HG02885 (cell line): Measurements from ENCODE around the gene USP30.

Experiments used
- ATAC-seq: cut with Tn5 transposase; IDR thresholded peaks from one replicate; pipeline ENCODE4 v1.9.1; 2021; ENCODE audit warnings: mild to moderate bottlenecking; ENCODE audit not compliant: unreplicated experiment, poor library complexity

USP30 gene

DNA sequence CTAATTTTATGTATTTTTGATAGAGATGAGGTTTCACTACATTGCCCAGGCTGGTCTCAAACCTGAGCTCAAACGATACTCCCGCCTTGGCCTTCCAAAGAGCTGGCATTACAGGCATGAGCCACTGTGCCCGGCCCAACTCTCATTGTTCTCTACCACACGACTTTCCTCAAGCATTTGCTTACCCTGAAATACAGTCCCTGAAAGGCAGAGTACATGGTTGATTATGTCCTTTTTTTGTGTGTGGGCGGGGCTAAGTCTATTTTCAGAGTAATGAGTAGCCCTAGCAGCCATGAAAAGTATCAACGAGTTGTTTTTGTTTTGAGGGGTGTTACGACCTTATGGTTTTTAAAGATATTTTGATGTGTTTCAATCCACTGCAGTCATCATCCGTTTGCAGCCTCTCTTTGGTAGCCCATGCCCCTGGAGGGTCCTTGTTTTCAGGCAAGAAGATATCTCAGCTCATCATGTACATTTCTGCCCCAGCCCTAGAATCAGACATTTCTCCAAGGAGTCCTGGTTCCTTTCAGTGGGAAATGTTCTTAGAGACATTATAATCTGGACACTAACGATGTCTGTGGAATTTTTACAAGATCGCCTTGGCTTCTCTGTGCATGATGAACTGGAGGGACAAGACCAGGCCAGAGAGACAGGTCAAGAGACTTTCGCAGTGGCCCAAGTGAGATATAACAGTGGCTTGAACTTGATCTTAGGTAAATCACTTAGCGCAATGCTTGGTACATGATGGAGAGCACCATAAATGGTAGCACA is 72.7 kb downstream of the USP30 start:
- no peak for ATAC-seq

DNA sequence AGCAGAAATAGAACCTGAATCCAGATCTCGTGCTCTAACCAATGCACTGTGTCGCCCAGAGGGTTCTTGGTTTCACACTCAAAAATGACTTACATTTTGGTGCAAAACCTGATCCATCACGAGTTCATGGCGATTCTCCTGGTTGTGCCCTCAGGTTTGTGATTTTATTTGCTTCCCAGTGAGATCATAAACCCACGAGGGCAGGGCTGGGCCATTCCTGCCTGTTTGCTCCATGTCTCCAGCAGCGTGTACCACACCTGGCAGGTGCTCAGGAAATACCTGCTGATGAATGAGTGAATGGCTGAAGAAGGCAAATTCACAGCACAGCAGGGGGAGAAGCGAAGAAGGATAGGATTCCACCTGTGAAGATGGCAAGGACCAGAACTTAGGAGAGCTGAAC is 73.4 kb downstream of the USP30 start:
- no peak for ATAC-seq

DNA sequence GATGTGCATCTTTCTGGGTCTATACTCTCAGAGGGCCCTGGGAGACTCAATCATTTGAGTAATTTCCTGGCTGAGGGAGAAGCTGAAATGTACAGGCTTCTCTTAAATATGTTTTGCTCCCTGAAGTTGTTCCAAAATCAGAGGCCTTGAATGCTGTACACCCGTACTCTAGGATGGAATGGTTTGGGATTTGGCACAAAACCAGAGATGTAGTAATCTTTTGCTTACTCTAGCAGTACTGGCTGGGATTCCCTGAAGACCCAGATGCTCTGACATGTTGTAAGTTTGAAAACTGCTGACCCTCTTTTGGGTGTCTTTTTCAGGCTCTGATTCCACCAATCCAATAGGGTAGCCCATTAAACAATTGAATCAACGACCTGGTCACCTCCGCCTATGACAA is 74.4 kb downstream of the USP30 start:
- no peak for ATAC-seq

DNA sequence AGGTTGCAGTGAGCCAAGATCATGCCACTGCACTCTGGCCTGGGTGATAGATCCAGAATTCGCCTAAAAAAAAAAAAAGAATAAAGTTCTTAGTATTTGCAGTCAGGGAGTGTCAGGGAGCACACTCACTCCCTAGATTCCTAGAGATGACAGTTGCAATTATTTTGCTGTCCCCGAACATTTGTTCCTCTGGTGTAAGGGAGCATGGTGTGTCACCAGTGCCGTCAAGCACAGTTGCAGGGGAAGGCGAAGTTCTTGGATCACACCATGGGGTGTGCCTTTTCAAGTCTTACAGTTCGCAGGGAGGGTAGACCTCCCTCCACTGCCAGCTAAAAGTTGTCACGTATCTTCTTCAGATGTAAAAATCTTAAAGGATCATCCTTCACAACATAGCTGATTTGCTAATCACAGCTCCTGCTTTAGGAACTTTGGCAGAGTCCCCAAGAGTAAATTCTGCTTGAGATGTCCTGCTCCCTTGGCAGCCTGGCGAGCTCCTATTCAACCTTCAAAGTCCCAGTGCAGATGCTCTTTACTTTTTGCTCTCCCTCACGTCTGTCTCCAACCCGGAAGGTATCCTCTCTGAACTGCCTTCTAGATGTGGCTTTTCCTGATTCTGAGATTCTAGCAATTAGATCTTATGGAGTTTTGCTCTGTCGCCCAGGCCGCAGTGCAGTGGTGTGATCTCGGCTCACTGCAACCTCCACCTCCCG is 75.3 kb downstream of the USP30 start:
- no peak for ATAC-seq

DNA sequence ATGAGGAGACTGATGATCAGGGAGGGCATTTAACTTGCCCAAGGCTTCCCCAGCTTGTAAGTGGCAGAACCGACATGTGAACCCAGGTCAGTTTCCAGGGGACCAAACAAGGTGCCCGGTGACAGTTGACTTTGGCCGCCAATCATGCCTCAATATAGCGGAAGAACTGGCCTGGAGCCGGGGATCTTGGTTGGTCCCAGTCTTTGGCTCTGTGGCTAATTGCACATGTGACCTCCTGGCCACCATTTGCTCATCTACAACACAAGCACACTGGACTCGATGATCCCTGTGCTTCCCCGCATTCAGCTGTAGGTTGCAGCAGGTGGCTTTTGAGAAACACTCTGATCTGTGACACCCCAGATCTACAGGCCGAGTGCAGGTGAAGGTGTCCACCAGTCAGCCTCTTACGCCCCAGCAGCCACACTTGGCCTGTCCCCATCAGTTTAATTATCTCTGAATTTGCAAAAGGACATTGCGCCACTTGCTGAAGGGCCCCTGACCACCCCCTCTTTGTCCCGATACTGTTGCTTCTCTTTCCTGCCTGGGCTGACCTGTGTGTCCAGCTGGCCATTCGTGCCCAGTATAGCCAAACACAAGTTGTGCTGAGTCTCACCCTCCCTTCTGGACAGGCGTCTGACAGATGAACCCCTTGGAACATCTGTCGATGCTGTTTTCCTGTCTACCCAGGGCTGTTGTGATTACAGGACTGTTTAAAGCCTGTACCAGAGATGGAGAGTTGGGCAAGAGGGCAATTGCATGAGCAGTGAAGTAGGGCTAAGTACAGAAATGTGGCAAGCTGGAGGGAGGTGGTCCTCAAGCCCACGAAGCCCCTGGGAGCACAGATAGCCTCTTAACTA is 78.1 kb downstream of the USP30 start:
- ATAC-seq: no peak

DNA sequence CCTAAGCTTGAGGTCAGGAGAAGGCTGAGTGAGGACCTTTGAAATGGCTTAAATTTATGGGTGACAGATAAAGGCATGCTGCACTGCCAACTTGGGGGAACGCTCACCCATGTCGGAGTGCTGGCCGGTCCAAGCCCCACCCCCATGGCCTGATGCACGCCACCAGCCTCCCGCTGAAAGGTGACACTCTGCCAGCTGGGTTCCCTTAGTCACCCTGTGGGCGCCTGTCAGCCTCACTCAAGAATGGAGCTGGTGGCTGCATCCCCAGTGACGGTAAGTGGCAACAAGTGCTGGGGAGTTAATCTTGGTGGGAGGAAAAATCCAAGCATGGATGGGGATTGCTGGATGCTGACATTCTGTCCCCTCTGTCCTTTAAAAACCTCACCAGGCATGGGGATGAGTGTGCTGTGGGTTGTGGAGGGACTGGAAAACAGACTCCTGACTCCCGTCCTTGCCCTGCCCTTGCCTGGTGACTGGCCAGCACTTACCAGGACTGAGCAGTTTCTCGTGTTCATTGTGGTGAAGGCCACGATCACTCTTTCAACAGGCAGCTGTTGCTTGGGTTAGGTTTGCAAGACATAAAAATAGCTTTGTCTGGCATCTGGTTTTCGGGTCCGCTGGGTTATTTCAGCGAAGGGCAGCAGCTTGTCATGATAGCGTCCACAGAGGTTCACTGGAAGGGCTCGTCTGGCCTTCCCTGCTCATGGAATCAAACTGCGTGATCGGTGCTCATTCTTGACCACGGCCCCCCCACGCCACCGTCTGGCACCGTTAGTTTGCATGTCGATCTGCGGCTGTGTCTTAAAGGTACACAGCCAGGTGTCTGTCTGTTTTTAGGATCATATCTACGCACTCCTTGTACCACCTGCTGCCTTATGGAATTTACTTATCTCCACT is 79.0 kb downstream of the USP30 start:
- no peak for ATAC-seq

DNA sequence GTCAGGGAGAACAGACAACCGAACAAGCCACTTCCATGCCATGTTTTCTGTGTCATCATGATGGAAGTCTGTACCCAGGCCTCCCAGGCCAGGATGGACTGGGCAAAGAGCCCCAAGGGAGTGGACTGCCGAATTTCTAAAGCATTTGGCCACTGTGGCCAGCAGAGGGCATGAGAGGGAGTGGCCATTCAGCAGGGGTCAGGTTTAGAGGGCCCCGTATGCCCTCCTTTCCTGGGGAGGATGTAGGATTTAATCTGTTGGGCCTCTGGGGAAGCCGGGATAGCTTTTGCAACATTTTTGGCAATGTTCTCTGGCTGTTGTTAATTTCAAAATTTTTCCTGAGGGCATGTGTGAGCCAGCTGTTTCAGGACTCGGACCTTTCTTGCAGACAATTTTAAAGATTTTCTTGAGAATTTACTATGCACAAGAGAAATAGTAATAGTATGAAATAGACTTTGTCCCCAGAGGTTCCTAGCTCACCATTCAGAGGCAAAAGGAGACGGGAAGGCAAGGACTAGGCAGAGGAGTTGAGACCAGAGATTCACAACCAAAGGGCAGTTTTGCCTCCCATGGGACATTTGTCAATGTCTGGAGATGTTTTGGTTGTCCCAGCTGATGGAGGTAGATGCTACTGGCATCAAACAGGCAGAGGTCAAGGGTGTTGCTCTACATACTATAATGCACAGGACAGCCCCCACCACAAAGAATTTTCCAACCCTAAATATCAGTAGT is 82.0 kb downstream of the USP30 start:
- no peak for ATAC-seq

DNA sequence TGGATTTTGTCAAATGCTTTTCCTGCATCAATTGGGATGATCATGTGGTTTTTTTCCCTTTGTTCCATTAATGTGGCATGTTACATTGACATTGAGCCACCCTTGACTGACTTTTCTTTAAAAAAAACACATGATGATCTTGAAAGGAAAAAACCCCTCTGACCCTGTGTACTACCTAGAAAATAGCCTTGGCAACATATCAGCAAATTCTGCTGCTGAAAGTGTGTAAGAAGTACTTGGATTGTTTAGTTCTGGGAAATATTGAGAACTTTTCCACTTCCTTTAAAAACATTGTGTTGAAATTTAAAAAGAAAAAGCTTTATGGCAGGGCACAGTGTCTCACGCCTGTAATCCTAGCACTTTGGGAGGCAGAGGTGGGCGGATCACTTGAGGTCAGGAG is 84.7 kb downstream of the USP30 start:
- ATAC-seq: no peak
